Suppressor macrophage treated with lipopolysaccharide for 1 hour (primary cell): ENCODE results near the gene PAMR1.
A peak's percentile ranks its signal among the peaks of the same experiment; 100 is the strongest.

Experiments used
- DNase-seq, 3 donors: peaks; one replicate each; pipeline ENCODE4 v3.0.0-alpha.2; 2020 to 2022

PAMR1 gene

GRCh38 chr11:35491231-35491871 is 34.1 kb downstream of the PAMR1 start:
- DNase-seq: peak in 1 of 3 donors; percentile 5

GRCh38 chr11:35488117-35488516 is 37.3 kb downstream of the PAMR1 start:
- no peak for DNase-seq

GRCh38 chr11:35487532-35488078 is 37.8 kb downstream of the PAMR1 start:
- DNase-seq: peak; percentile 27 to 54 (median 35)

GRCh38 chr11:35486934-35487333 is 38.5 kb downstream of the PAMR1 start:
- no peak for DNase-seq

- DNase-seq: peak in 1 of 3 donors; percentile 14
These were observed 39.0 kb downstream of the PAMR1 start for GRCh38 chr11:35486446-35486845.

- DNase-seq: peak; percentile 85 to 93 (median 89)
These were observed 39.6 kb downstream of the PAMR1 start for GRCh38 chr11:35485656-35486322.

- DNase-seq: no peak
These were observed 41.0 kb downstream of the PAMR1 start for GRCh38 chr11:35484435-35484834.

GRCh38 chr11:35483131-35483820 is 42.1 kb downstream of the PAMR1 start:
- DNase-seq: no peak

GRCh38 chr11:35479731-35480130 is 45.7 kb downstream of the PAMR1 start:
- DNase-seq: no peak

- DNase-seq: no peak
These were observed 46.8 kb downstream of the PAMR1 start for GRCh38 chr11:35478471-35479091.

GRCh38 chr11:35477901-35478300 is 47.5 kb downstream of the PAMR1 start:
- no peak for DNase-seq

GRCh38 chr11:35474688-35475087 is 50.7 kb downstream of the PAMR1 start:
- no peak for DNase-seq

- DNase-seq: no peak
These were observed 51.5 kb downstream of the PAMR1 start for GRCh38 chr11:35473795-35474374.

- DNase-seq: no peak
These were observed 54.8 kb downstream of the PAMR1 start for GRCh38 chr11:35470616-35471015.

- DNase-seq: no peak
These were observed 59.4 kb downstream of the PAMR1 start for GRCh38 chr11:35466058-35466457.

- DNase-seq: no peak
These were observed 61.1 kb downstream of the PAMR1 start for GRCh38 chr11:35464308-35464707.

- DNase-seq: no peak
These were observed 62.1 kb downstream of the PAMR1 start for GRCh38 chr11:35463331-35463751.

- DNase-seq: no peak
These were observed 63.4 kb downstream of the PAMR1 start for GRCh38 chr11:35461917-35462538.

- no peak for DNase-seq
These were observed 65.9 kb downstream of the PAMR1 start for GRCh38 chr11:35459489-35459888.

GRCh38 chr11:35458846-35459245 is 66.6 kb downstream of the PAMR1 start:
- DNase-seq: no peak

GRCh38 chr11:35454362-35454761 is 71.1 kb downstream of the PAMR1 start:
- DNase-seq: no peak

GRCh38 chr11:35436581-35437250 is 88.7 kb downstream of the PAMR1 start:
- no peak for DNase-seq
